Measurements from ENCODE around the gene HYAL4.
"Not testable (repeated sequence)": the region's sequence is repeated elsewhere in the genome, so short reads cannot be mapped to it uniquely, and the experiment has no call there.

HYAL4 gene

DNA sequence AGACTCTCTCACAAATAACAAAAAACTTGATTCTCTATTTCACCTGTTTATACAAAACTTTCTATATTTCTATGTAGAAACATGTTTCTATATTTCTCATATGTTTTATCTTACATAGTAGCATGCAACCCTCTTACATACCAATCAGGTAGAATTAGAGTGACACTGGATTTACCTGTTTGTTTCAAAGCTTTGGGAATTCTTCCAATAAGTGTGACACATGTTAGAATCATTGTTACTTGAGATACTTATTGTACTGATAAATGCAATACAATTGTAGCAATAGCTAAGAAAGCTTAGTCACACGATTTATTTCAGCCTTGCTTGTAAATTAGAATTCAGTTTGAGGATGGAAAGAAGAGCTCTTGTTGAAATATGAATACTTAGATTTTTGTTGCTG is 4.9 kb downstream of the HYAL4 start:
- no peak for DNase-seq

DNA sequence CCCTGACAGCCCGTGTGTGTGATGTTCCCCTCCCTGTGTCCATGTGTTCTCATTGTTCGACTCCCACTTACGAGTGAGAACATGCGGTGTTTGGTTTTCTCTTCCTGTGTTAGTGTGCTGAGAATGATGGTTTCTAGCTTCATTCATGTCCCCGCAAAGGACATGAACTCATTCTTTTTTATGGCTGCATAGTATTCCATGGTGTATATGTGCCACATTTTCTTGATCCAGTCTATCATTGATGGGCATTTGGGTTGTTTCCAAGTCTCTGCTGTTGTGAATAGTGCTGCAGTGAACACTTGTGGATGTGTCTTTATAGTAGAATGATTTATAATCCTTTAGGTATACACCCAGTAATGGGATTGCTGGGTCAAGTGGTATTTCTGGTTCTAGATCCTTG is 6.4 kb downstream of the HYAL4 start:
- DNase-seq: not testable (repeated sequence)

DNA sequence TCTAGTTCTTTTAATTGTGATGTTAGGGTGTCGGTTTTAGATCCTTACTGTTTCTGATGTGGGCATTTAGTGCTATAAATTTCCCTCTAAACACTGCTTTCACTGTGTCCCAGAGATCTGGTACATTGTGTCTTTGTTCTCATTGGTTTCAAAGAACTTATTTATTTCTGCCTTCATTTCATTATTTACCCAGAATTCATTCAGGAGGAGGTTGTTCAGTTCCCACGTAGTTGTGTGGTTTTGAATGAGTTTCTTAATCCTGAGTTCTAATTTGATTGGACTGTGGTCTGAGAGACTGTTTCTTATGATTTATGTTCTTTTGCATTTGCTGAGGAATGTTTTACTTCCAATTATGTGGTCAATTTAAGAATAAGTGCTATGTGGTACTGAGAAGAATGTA is 9.3 kb downstream of the HYAL4 start:
- not testable (repeated sequence) for DNase-seq

DNA sequence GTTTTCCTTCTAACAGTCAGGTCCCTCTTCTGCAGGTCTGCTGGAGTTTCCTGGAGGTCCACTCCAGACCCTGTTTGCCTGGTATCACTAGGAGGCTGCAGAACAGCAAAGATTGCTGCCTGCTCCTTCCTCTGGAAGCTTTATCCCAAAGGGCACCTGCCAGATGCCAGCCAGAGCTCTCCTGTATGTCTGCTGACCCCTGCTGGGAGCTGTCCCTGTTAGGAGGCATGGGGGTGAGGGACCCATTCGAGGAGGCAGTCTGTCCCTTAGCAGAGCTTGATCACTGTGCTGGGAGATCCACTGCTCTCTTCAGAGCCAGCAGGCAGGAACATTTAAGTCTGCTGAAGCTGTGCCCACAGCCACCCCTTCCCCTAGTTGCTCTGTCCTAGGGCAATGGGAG is 11.5 kb downstream of the HYAL4 start:
- not testable (repeated sequence) for DNase-seq

DNA sequence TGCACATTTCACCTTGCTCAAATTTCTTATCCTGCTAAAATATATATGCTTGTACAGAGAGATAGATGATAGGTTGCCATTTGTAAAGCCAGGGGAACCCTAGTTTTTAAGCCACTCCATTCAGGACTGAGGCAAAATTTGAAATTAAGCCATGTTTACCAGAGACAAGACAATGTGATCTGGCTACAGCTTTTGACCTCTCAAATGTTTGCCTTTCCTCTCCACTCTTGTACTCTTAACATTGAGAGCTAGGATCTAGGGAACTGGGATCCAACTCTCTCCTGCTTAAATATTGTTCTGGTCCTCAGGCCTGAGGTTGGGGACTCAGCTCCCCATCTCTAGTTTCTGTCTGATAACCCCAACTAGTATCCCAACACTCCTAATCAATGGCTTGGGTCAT is 15.9 kb downstream of the HYAL4 start:
- DNase-seq: no peak

DNA sequence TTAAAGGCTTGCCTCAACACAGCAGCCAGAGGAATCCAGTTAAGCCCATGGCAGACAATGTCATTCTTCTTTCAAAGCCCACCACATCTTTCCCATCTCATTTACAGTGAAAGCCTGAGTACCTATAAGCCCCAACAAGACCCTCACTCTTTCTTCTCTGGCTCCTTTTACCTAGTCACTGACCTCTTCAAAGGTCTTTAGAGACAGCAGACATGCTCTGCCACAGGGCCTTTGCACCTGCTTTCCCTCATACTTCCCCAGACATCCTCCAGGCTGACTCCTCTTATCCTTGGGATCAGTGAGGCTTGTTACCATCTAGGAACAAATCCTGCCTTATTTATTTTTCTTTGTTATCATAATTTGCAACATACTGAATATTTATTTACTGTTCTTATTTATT is 17.8 kb downstream of the HYAL4 start:
- no peak for DNase-seq

DNA sequence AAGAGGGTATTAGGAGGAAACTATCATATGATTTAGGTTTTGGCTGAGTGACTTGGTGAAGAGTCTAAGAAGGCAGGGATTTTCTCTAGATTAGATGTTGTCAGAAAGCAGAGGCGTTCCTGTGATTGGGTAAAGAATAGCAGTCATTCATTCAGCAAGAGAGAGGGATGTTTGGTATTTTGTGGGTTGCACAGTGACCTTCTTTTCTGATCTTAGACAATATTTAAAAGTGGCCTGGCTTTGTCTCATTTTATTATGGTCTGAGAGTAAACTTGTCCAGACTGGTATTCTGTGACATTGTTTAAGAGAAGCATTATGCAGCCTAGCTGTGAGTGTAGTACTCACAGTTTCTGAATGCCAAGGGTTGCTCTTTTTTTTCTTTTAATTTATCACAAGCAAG is 18.5 kb downstream of the HYAL4 start:
- DNase-seq: no peak

DNA sequence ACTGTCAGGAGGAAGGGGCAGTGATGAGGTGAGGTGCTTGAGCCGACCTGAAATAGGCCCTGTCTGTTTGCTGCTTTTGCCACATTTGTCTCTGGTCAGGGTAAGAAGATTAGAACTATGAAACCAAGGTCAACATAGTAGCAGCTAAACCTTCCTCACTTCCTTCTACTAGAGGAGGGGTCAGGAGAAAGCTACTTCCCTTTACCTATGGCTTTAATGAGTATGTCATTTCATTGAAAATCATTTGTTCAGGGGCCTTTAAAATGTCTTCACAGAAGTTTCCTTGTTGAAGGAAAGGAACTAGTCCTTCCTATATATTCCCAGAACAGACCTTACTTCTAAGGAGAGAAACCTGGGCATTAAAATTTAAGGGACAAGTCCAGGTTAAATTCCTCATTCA is 19.0 kb downstream of the HYAL4 start:
- DNase-seq: no peak

DNA sequence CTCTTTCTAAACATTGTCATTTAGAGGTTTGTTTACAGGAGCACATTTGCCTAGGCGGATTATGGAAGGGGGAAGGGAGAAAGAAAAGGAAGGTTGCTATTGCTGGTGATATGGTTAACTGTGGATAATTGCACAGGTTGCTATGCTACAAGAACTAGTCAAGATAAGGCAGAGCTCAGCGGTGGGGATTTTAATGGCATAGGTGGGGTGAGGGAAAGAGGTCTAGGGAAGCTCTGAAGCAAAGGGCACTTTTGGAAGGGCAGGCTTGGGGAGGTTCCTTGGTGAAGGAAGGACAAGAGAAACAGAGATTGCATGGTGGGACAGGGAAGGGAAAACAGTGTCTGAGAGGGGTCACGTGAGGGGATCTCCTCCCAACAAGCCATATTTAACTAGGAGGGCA is 19.5 kb downstream of the HYAL4 start:
- DNase-seq: no peak

DNA sequence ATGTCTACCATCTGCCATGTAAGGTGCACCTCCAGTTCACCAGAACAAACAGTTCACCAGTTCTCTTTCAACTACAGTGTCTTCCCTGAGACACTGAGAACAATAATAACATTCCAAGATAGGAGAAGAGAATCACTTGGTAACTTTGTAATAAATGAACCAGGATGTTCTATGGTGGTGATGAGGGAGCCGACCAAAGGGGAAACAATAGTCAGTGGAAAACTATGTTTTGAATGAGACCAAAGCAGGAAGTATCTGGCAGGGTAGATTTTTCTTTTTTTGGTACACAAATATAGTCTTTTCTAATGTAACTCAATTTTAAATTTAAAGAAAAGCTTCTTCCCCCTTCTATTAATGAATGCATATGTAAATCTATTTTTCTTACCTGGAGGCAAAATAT is 20.0 kb downstream of the HYAL4 start:
- no peak for DNase-seq

DNA sequence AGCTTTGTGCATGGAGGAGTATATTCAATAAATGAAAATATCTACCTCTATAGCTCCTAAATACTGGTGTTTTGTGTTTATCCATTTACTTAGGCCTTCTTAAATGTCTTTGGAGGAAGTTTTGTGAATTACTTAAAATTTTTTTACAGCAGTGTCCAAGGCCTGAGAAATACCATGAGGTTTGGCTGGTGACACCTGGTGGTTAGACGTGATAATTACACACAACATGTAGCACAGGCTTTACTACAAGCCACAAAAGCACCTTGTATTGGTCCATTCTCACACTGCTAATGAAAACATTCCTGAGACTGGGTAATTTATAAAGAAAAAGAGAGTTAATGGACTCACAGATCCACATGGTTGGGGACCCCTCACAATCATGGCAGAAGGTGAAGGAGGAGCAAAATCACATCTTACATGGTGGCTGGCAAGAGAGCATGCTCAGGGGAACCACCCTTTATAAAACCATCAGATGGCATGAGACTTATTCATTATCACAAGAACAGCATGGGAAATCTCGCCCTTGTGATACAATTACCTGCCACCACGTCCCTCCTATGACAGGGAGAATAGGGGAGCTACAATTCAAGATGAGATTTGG is 20.6 kb downstream of the HYAL4 start:
- DNase-seq: peak; percentile 60 to 66

DNA sequence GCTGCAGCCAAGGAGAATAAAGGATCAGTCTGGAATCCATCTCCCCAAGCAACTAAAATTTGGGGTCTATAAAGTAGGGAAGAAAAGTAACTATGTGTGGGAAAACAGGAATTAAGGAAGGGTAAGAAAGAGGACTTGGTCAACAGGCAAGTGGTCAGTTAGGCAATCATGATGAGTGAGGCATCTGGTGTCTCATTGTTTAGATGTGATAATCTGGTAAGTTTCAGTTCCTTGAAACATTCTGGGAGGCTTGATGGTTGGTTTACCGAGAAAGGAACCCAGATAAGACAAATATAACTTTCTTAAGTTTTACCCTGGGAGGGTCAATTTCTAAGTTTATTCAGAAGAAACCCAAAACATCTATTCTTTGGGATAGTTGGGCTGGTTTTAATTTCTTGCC is 22.3 kb downstream of the HYAL4 start:
- DNase-seq: no peak

DNA sequence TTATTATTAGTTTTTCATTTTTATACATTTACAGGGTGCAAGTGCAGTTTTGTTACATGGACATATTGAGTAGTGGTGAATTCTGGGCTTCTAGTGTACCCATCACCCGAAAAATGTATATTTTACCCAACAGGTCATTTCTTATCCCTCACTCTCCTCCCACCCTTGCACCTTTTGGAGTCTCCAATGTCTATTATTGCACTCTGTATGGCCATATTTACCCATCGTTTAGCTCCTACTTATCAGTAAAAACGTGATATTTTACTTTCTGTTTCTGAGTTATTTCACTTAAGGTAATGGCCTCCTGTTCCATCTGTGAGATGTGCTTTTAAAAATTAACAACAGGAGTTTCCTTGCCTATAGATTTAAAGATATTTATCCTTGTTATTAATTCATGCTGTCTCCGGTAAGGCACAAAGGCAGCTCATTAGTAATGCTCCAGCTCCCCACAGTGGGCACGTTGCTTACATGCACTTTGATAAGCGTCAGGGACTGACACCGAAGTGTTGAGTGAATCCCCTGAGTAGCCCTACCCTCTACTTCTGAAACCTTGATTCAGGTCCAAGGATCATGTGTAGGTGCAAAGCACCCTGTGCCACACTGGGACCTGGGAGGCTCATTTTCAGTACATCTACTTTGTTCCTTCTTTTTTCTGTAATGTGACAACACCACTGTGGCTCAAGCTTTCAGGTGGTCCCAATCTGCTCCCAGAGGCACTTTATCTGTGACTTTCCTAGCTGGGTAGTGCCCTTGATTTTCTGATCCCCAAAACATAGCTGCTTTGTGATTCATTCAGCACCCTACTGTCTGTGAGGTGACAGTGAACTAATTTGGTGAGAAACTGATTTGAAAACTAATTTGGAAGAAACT is 27.3 kb downstream of the HYAL4 start:
- peak; percentile 15 to 42 for DNase-seq

DNA sequence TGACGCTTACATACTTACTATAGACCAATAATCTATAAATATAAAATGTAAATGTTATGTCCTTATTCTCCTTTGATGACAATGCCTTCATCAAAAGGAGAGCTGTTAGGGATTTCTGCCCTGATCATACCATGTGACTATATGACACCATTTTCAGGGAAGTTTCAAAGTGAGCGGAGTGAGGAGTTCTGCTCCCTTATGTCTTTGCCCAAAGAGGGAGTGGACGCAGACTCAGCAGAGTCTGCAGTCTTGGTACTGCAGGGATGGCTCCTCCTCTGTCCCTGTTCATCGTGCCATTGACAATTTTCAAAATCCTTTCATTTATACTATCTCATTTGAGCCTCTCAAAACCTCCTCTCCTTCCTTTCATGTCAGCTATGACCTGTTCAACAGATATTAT is 27.9 kb downstream of the HYAL4 start:
- no peak for DNase-seq

DNA sequence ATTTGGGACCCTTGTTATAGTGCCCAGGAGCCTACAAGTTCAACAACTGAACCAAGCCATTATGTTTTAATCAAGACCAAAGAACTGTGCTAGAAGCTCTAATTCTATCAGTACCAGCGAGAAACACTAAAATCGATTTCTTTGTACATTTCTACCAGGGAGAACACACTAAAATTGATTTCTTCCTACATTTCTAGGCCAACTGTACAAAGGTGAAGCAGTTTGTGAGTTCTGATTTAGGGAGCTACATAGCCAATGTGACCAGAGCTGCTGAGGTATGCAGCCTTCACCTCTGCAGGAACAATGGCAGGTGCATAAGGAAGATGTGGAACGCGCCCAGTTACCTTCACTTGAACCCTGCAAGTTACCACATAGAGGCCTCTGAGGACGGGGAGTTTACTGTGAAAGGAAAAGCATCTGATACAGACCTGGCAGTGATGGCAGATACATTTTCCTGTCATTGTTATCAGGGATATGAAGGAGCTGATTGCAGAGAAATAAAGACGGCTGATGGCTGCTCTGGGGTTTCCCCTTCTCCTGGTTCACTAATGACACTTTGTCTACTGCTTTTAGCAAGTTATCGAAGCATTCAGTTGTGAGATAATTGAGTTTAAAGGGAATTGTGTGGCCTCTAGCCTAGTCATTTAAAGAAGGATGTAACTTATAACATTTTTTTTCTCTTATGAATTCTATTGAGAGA is 31.7 kb downstream of the HYAL4 start:
- DNase-seq: no peak

DNA sequence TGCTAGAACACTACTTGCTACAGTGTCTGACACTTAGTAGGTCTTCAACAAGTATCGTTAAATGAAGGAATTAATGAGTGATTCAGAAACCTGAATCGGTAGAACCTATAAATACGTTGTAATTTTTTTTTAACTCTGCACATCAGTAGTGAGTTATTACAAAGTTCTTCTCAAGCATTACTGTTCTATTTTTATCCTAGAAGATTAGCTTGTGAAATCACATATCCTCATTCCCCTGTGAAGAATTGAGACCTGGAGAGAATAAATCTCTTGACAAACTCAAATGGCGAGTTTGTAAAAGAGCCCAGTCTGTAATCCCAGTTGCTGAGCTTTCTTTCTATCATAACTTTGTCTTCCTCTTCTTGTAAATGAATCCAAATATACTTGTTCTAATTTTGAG is 34.7 kb downstream of the HYAL4 start:
- DNase-seq: no peak

DNA sequence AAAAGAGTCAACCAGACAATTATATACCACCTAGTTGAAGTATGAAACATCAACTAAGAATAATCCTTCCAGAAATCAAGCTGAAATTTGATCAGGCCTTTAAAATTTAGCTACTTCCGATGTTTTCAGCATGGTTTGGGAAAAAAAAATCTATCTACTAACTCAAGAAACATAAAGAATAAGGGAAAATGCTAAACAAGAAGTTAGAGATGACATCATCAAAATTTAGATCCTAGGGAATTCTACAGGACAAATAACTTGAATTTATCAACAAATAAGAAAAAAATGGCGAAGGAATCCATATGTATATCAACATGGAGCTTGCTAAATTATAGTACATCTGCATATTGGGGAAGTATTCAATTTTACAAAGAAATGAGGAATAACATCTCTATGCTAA is 36.3 kb downstream of the HYAL4 start:
- DNase-seq: no peak

DNA sequence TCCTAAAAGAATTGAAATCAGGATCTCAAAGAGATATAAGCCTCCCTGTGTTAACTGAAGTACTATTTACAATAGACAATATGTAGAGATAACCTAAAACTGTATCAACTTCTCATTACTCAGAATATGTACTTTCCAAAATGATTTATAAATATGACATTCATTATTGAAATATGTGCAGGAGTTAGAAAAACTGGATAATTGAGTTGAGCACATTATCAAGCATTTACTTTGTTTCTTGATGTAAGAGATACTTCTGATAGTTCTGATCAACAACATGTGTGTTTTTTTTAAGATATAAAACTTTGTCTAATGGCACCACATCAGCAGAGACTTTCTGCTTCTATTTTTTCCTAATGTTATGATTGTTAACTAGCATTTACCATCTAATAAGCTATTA is 38.2 kb downstream of the HYAL4 start:
- DNase-seq: no peak

DNA sequence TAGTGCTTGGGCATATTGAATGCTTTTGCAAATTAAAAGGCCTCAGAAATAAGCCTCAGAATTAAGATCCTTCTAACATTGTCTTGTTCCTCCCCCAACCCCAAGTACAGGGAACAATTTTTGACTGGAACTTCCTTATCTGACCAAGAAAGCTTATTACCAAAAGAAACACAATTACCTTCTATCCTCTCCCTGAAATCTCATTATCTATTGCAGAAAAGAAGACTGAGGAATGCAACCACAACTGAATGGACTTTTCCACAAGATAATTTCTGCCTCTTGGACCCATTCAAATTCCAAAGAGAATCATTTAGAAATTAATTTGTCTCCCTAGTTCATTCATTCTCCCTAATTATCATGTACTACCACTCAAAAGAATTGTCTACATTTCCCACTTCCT is 43.2 kb downstream of the HYAL4 start:
- no peak for DNase-seq

DNA sequence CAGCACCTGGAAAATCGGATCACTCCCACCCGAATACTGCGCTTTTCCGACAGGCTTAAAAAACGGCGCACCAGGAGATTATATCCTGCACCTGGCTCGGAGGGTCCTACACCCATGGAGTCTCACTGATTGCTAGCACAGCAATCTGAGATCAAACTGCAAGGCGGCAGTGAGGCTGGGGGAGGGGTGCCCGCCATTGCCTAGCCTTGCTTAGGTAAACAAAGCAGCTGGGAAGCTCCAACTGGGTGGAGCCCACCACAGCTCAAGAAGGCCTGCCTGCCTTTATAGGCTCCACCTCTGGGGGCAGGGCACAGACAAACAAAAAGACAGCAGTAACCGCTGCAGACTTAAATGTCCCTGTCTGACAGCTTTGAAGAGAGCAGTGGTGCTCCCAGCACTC is 49.8 kb downstream of the HYAL4 start:
- DNase-seq: not testable (repeated sequence)

DNA sequence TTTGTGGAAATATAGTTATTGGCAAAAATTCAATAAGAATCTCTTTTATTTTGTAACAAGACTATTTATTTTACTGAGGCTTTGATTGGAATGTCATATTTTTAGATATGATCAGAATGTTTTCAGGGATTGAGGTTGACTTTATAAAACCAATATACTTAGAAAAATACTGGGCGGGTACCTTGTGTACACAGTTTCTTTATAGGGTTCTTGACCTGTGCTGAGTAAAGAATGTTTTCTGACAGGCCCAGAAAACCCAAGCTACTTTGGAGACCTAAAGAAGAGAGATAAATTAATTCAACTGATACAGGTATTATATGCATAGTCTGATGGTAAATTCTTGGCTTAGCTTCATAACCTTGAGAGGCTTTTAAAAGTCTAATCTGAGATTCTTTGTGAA is 56.1 kb downstream of the HYAL4 start:
- no peak for DNase-seq

DNA sequence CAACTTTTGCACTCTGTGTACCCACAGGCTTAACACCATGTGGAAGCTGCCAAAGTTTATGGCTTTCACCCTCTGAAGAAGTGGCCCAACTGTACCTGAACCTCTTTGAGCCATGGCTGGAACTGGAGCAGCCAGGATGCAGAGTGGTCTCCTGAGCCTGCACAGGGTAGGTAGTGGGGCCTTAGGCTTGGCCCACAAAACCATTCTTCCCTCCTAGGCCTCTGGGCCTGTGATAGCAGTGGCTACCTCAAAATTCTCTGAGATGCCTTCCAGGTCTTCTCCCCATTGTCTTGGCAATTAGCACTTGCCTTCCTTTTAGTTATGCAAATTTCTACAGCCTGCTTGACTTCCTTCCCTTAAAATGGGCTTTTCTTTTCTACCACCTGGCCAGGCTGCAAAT is 60.7 kb downstream of the HYAL4 start:
- DNase-seq: no peak

DNA sequence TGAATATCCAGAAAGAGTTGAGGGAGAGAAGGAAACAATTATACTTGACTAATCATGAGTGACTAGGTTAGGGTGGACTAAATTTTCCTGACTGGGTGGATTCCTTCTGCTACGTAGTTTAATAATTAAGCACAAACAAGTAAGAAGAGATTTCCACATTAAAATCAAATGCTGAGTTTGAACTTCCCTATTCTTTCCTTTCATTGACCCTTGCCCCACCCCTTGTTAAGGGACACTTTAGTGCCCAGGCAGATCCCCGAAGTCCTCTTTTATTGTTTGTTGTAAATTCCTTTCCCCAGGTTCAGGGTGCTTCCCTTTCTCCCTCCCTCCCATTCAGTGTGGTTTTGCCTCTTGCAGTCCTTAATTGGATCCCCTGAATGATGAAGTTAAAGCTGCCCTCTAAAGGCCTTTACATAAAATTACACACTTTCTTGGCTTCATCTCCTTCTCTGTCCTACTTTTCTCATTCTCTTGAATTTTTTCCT is 71.3 kb downstream of the HYAL4 start:
- peak; percentile 38 to 73 for DNase-seq

DNA sequence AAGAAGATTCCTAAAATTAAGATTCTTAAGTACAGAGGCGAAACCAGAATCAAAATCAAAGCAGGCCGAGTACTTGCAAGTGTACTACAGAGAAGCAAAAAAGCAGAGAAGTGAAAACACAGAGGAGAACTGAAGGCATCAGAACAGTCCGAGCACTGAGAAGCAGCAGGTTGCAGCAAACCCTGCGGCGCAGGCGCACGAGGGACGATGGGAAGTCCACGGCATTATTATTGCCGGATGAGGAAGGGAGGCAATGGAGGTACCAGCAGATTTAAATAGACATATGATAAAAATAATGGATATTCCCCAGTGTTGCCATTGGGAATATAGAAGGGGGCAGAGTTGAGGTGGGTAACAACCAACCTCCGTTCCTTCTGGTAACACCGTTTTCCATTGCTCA is 72.9 kb downstream of the HYAL4 start:
- no peak for DNase-seq

Data from Kasumi-1 (cell line).